ENCODE results near the gene RNF14. TPM values are rescaled to one million over a fixed set of nuclear protein-coding genes. Genes with fewer than 3 reads are reported as not detected.
A peak's percentile ranks its signal among the peaks of the same experiment; 100 is the strongest.

The RNF14 gene
- total RNA-seq, 1 donor from 2014 or later = 60.8 TPM

GRCh38 chr5:141966963-141967333 lies 2.0 kb upstream of the RNF14 start:
- no peak for DNase-seq
- Mint-ChIP-seq H3K27me3 (ENCODE audit: unreplicated experiment) (peaks cover 1% of the 10 kb centered on the region), H3K9me3 (ENCODE audit: unreplicated experiment) (peaks cover 4% of the 10 kb centered on the region), H3K27ac (ENCODE audit: unreplicated experiment) (no peak overlapping the region), H3K4me1 (ENCODE audit: low read depth, unreplicated experiment) (peaks cover 13% of the 10 kb centered on the region), H3K36me3 (ENCODE audit: unreplicated experiment) (no peaks in the 10 kb centered on the region), H3K4me3 (ENCODE audit: unreplicated experiment) (no peak overlapping the region)
- TF ChIP-seq CTCF (IDR thresholded peaks at IDR 0.05; ENCODE audit: partially characterized antibody, unreplicated experiment) = no peak

GRCh38 chr5:141969783-141970771 lies 1.2 kb downstream of the RNF14 start:
- TF ChIP-seq CTCF (IDR thresholded peaks at IDR 0.05; ENCODE audit: partially characterized antibody, unreplicated experiment) = no peak
- DNase-seq = no peak
- peaks cover 1% of the 10 kb centered on the region for H3K27me3 Mint-ChIP-seq (ENCODE audit: unreplicated experiment)
- H3K27ac Mint-ChIP-seq (ENCODE audit: unreplicated experiment) = peak overlapping the region; percentile 94
- peaks cover 13% of the 10 kb centered on the region for H3K4me1 Mint-ChIP-seq (ENCODE audit: low read depth, unreplicated experiment)
- no peaks in the 10 kb centered on the region for H3K36me3 Mint-ChIP-seq (ENCODE audit: unreplicated experiment)
- peak overlapping the region; percentile 90 for H3K4me3 Mint-ChIP-seq (ENCODE audit: unreplicated experiment)
- peaks cover 4% of the 10 kb centered on the region for H3K9me3 Mint-ChIP-seq (ENCODE audit: unreplicated experiment)

GRCh38 chr5:141973871-141974595 lies 5.1 kb downstream of the RNF14 start:
- no peaks in the 10 kb centered on the region for H3K9me3 Mint-ChIP-seq (ENCODE audit: unreplicated experiment)
- peaks cover 7% of the 10 kb centered on the region for H3K4me1 Mint-ChIP-seq (ENCODE audit: low read depth, unreplicated experiment)
- TF ChIP-seq CTCF (IDR thresholded peaks at IDR 0.05; ENCODE audit: partially characterized antibody, unreplicated experiment) = no peak
- no peak for DNase-seq
- H3K36me3 Mint-ChIP-seq (ENCODE audit: unreplicated experiment) = peaks cover 4% of the 10 kb centered on the region
- H3K27ac Mint-ChIP-seq (ENCODE audit: unreplicated experiment) = no peak overlapping the region
- H3K27me3 Mint-ChIP-seq (ENCODE audit: unreplicated experiment) = peaks cover 3% of the 10 kb centered on the region
- H3K4me3 Mint-ChIP-seq (ENCODE audit: unreplicated experiment) = no peak overlapping the region

GRCh38 chr5:141976176-141976575 lies 7.3 kb downstream of the RNF14 start:
- TF ChIP-seq CTCF (IDR thresholded peaks at IDR 0.05; ENCODE audit: partially characterized antibody, unreplicated experiment) = no peak
- H3K27me3 Mint-ChIP-seq (ENCODE audit: unreplicated experiment) = peaks cover 3% of the 10 kb centered on the region
- DNase-seq = no peak
- peak overlapping the region; percentile 49 for H3K27ac Mint-ChIP-seq (ENCODE audit: unreplicated experiment)
- H3K4me3 Mint-ChIP-seq (ENCODE audit: unreplicated experiment) = no peak overlapping the region
- no peaks in the 10 kb centered on the region for H3K9me3 Mint-ChIP-seq (ENCODE audit: unreplicated experiment)
- H3K36me3 Mint-ChIP-seq (ENCODE audit: unreplicated experiment) = peaks cover 4% of the 10 kb centered on the region
- no peaks in the 10 kb centered on the region for H3K4me1 Mint-ChIP-seq (ENCODE audit: low read depth, unreplicated experiment)
